KMS-11 (cell line): Measurements from ENCODE around the gene LIMS2.

Experiments used
- H2AFZ ChIP-seq: fragments of 200-600 bp; sonication (generic); 2 replicates; pipeline ENCODE4 v1.6.1; 2016; ENCODE audit warnings: antibody characterized with exemption, mixed run types, low read depth
- H3K27ac ChIP-seq: fragments of 200-600 bp; sonication (generic); 2 replicates; pipeline ENCODE4 v1.6.1; 2016; ENCODE audit warnings: mild to moderate bottlenecking, mixed run types
- H3K27me3 ChIP-seq: fragments of 200-600 bp; sonication (generic); 2 replicates; pipeline ENCODE4 v1.6.1; 2017; ENCODE audit warnings: mild to moderate bottlenecking, low read depth, mixed run types, moderate library complexity; ENCODE audit not compliant: insufficient read depth
- H3K36me3 ChIP-seq: fragments of 200-600 bp; sonication (generic); 2 replicates; pipeline ENCODE4 v1.6.1; 2017; ENCODE audit warnings: mild to moderate bottlenecking, mixed run types; ENCODE audit not compliant: insufficient read depth
- H3K4me1 ChIP-seq: fragments of 200-600 bp; sonication (generic); 2 replicates; pipeline ENCODE4 v1.6.1; 2016; ENCODE audit warnings: mild to moderate bottlenecking, low read depth, mixed run types; ENCODE audit not compliant: poor library complexity, severe bottlenecking
- H3K4me2 ChIP-seq: fragments of 200-600 bp; sonication (generic); 2 replicates; pipeline ENCODE4 v1.7.0; 2016; ENCODE audit warnings: mild to moderate bottlenecking, mixed run types
- H3K4me3 ChIP-seq: fragments of 200-600 bp; sonication (generic); IDR thresholded peaks from 2 replicates; pipeline ENCODE4 v1.6.1; 2017; ENCODE audit warnings: low read depth, low read length, mixed read lengths; ENCODE audit not compliant: insufficient read depth
- H3K79me2 ChIP-seq: fragments of 200-600 bp; sonication (generic); 2 replicates; pipeline ENCODE4 v1.6.1; 2016; ENCODE audit warnings: low read depth, mixed run types; ENCODE audit not compliant: insufficient read depth
- H3K9ac ChIP-seq: fragments of 200-600 bp; sonication (generic); 2 replicates; pipeline ENCODE4 v1.6.1; 2016; ENCODE audit warnings: mild to moderate bottlenecking, mixed run types
- H4K20me1 ChIP-seq: fragments of 200-600 bp; sonication (generic); 2 replicates; pipeline ENCODE4 v1.6.1; 2016; ENCODE audit warnings: mild to moderate bottlenecking, mixed run types; ENCODE audit not compliant: insufficient read depth
- CTCF ChIP-seq: fragments of 200-600 bp; sonication (generic); conservative IDR thresholded peaks from 2 replicates; pipeline ENCODE4 v1.6.1; 2017; ENCODE audit warnings: low read depth, mild to moderate bottlenecking, antibody characterized with exemption, low read length, moderate library complexity, mixed read lengths

LIMS2 gene

GRCh38 chr2:127643439-127644065 is 31.8 kb downstream of the LIMS2 start:
- no peaks in the 10 kb centered on the region for H3K27me3 ChIP-seq
- H3K79me2 ChIP-seq: no peaks in the 10 kb centered on the region
- no peak overlapping the region for H3K9ac ChIP-seq
- no peak overlapping the region for H3K4me3 ChIP-seq
- H3K4me1 ChIP-seq: no peaks in the 10 kb centered on the region
- no peaks in the 10 kb centered on the region for H3K36me3 ChIP-seq
- no peak overlapping the region for H2AFZ ChIP-seq
- no peak overlapping the region for H3K27ac ChIP-seq
- no peak for TF ChIP-seq CTCF
- no peak overlapping the region for H3K4me2 ChIP-seq
- H4K20me1 ChIP-seq: no peaks in the 10 kb centered on the region

- H3K4me2 ChIP-seq: no peak overlapping the region
- no peaks in the 10 kb centered on the region for H3K27me3 ChIP-seq
- H2AFZ ChIP-seq: no peak overlapping the region
- H4K20me1 ChIP-seq: no peaks in the 10 kb centered on the region
- H3K4me1 ChIP-seq: no peaks in the 10 kb centered on the region
- H3K27ac ChIP-seq: no peak overlapping the region
- no peak overlapping the region for H3K4me3 ChIP-seq
- no peaks in the 10 kb centered on the region for H3K79me2 ChIP-seq
- H3K36me3 ChIP-seq: no peaks in the 10 kb centered on the region
- no peak for TF ChIP-seq CTCF
- no peak overlapping the region for H3K9ac ChIP-seq
These were observed 32.5 kb downstream of the LIMS2 start for GRCh38 chr2:127642706-127643438.

GRCh38 chr2:127641846-127642507 is 33.4 kb downstream of the LIMS2 start:
- no peak overlapping the region for H3K4me2 ChIP-seq
- no peaks in the 10 kb centered on the region for H4K20me1 ChIP-seq
- H3K79me2 ChIP-seq: no peaks in the 10 kb centered on the region
- H3K27ac ChIP-seq: no peak overlapping the region
- H2AFZ ChIP-seq: no peak overlapping the region
- no peaks in the 10 kb centered on the region for H3K4me1 ChIP-seq
- TF ChIP-seq CTCF: no peak
- H3K27me3 ChIP-seq: no peaks in the 10 kb centered on the region
- H3K9ac ChIP-seq: no peak overlapping the region
- no peak overlapping the region for H3K4me3 ChIP-seq
- no peaks in the 10 kb centered on the region for H3K36me3 ChIP-seq

DNA sequence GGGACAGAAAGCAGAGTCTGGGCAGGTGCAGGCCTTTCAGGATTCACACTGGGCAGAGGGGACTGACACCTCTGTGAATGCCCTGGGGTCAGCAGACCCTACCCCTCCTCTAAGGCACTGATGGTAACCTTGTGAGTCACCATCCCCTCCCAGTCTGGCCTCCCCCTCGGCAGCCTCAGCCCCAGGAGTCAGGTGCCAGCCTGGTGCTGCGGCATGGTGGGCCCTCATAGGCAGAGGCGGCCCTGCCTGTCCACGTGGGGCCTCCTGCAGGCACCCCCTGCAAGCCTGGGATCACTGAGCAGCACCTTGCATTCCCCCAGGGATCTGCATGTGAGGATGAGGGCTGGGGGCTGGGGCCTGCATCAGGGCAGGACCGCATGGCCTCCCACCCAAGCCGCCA is 34.2 kb downstream of the LIMS2 start:
- Histone ChIP-seq H4K20me1 (no peaks in the 10 kb centered on the region), H3K4me3 (no peak overlapping the region), H3K4me1 (no peaks in the 10 kb centered on the region), H3K36me3 (no peaks in the 10 kb centered on the region), H3K27me3 (no peaks in the 10 kb centered on the region), H3K79me2 (no peaks in the 10 kb centered on the region), H3K4me2 (no peak overlapping the region), H2AFZ (no peak overlapping the region), H3K27ac (no peak overlapping the region), H3K9ac (no peak overlapping the region)
- no peak for TF ChIP-seq CTCF
